Liver (tissue), 9 donors: Measurements from ENCODE around the gene PTPRN2. TPM values are rescaled to one million over a fixed set of nuclear protein-coding genes. Genes with fewer than 3 reads are reported as not detected.

Source experiments
- DNase-seq: peaks from one replicate; pipeline ENCODE4 v3.0.0-alpha.2; 2017; ENCODE audit warnings: low spot score
- H3K27ac ChIP-seq, 2 donors: one replicate each; pipeline ENCODE4 v1.7.0; 2013; ENCODE audit warnings: inconsistent platforms in 2 of 2, low read length in 2 of 2, control low read depth in 1 of 2, low read depth in 1 of 2, mild to moderate bottlenecking in 1 of 2
- H3K27me3 ChIP-seq, 4 donors: one replicate each; pipeline versions ENCODE4 v1.6.1 to v1.7.0; 2013; ENCODE audit warnings: low read length in 3 of 4, inconsistent platforms in 1 of 4, mild to moderate bottlenecking in 1 of 4, moderate library complexity in 1 of 4; ENCODE audit not compliant: control insufficient read depth in 4 of 4, insufficient read depth in 4 of 4
- H3K36me3 ChIP-seq, 4 donors: one replicate each; pipeline versions ENCODE4 v1.6.1 to v1.7.0; 2013; ENCODE audit warnings: low read length in 3 of 4, mild to moderate bottlenecking in 3 of 4, low read depth in 1 of 4, moderate library complexity in 1 of 4; ENCODE audit not compliant: control insufficient read depth in 4 of 4, insufficient read depth in 3 of 4
- H3K4me1 ChIP-seq, 4 donors: one replicate each; pipeline versions ENCODE4 v1.6.1 to v1.7.0; 2013; ENCODE audit warnings: low read length in 3 of 4, mild to moderate bottlenecking in 3 of 4, moderate library complexity in 1 of 4; ENCODE audit not compliant: control insufficient read depth in 4 of 4, insufficient read depth in 4 of 4
- H3K4me3 ChIP-seq, 3 donors: one replicate each; pipeline versions ENCODE4 v1.6.1 to v1.7.0; 2013; ENCODE audit warnings: low read length in 3 of 3, control low read depth in 1 of 3, low read depth in 1 of 3, mild to moderate bottlenecking in 1 of 3
- H3K9ac ChIP-seq, 2 donors: one replicate each; pipeline ENCODE4 v1.7.0; 2013; ENCODE audit warnings: low read length in 2 of 2, mild to moderate bottlenecking in 2 of 2, moderate library complexity in 2 of 2, control low read depth in 1 of 2, low read depth in 1 of 2
- H3K9me3 ChIP-seq, 4 donors: one replicate each; pipeline versions ENCODE4 v1.6.1 to v1.7.0; 2013; ENCODE audit warnings: low read length in 3 of 4; ENCODE audit not compliant: control insufficient read depth in 4 of 4
- ATF3 ChIP-seq: IDR thresholded peaks from 2 replicates; pipeline ENCODE4 v1.6.1; 2016; ENCODE audit warnings: antibody characterized with exemption
- EGR1 ChIP-seq, 2 donors: IDR thresholded peaks; 2 replicates each; pipeline ENCODE4 v1.6.1; 2016 to 2018; ENCODE audit warnings: antibody characterized with exemption in 2 of 2, low read depth in 2 of 2
- FOXA1 ChIP-seq: IDR thresholded peaks from 2 replicates; pipeline ENCODE4 v1.6.1; 2016; ENCODE audit warnings: antibody characterized with exemption
- GABPA ChIP-seq, 2 donors: IDR thresholded peaks in 1 of 2; conservative IDR thresholded peaks in 1 of 2; 2 replicates each; pipeline ENCODE4 v1.6.1; 2016; ENCODE audit warnings: antibody characterized with exemption in 2 of 2, mild to moderate bottlenecking in 1 of 2, moderate library complexity in 1 of 2
- HNF4A ChIP-seq, 2 donors: conservative IDR thresholded peaks; 2 replicates each; pipeline ENCODE4 v1.6.1; 2016; ENCODE audit warnings: antibody characterized with exemption in 2 of 2, mild to moderate bottlenecking in 2 of 2
- HNF4G ChIP-seq: IDR thresholded peaks from 2 replicates; pipeline ENCODE4 v1.6.1; 2016; ENCODE audit warnings: antibody characterized with exemption
- JUND ChIP-seq, 2 donors: IDR thresholded peaks; 2 replicates each; pipeline ENCODE4 v1.6.1; 2016; ENCODE audit warnings: antibody characterized with exemption in 2 of 2
- MAX ChIP-seq: IDR thresholded peaks from 2 replicates; pipeline ENCODE4 v1.6.1; 2016; ENCODE audit warnings: antibody characterized with exemption
- NR2F2 ChIP-seq: IDR thresholded peaks from 2 replicates; pipeline ENCODE4 v1.6.1; 2016; ENCODE audit warnings: antibody characterized with exemption
- RAD21 ChIP-seq, 2 donors: IDR thresholded peaks; 2 replicates each; pipeline ENCODE4 v1.6.1; 2016; ENCODE audit warnings: antibody characterized with exemption in 2 of 2, mild to moderate bottlenecking in 2 of 2
- REST ChIP-seq: IDR thresholded peaks from 2 replicates; pipeline ENCODE4 v1.6.1; 2016; ENCODE audit warnings: antibody characterized with exemption, mild to moderate bottlenecking
- RXRA ChIP-seq, 2 donors: IDR thresholded peaks; 2 replicates each; pipeline ENCODE4 v1.6.1; 2017 to 2018; ENCODE audit warnings: antibody characterized with exemption in 2 of 2, mild to moderate bottlenecking in 1 of 2
- TAF1 ChIP-seq: conservative IDR thresholded peaks from 2 replicates; pipeline ENCODE4 v1.6.1; 2016; ENCODE audit warnings: antibody characterized with exemption, mild to moderate bottlenecking
- YY1 ChIP-seq: IDR thresholded peaks from 2 replicates; pipeline ENCODE4 v1.6.1; 2016; ENCODE audit warnings: antibody characterized with exemption, mild to moderate bottlenecking
- WGBS: extraction: QIAGEN DNeasy Blood & Tissue Kit; methylation state at CpG from one replicate; pipeline ENCODE4 v1.1.7; 2013; 5-methylcytosine and 5-hydroxymethylcytosine counted together
- polyA plus RNA-seq, 2 donors: library from polyadenylated mRNA; stranded (reverse) in 1 of 2; unstranded in 1 of 2; fragments of 200-250 nt in 1 of 2; fragments of >200 nt in 1 of 2; fragmentation: Nextera tagmentation in 1 of 2; extraction: Ambion mirVana in 1 of 2; gene quantifications; one replicate each; pipeline versions ENCODE4 v1.2.1 to v1.2.3, GENCODE V29; 2013 to 2015
- total RNA-seq, 2 donors: library from RNA; depleted of rRNA; stranded (reverse); fragments of >200 nt; gene quantifications; one replicate each; pipeline ENCODE4 v1.2.3, GENCODE V29; 2014
- donor health status: healthy.
- donor health status: healthy.
- donor health status: healthy.
- donor health status: healthy.
- donor health status: healthy.

PTPRN2 gene
- total and polyA plus RNA-seq, 4 donors: 0.75 to 1.9 (median 1.1) TPM

- no peak for DNase-seq
- WGBS: 90% methylated on average over 11 of the region's 11 CpGs
- Histone ChIP-seq H3K4me1 (no peaks in the 10 kb centered on the region), H3K9ac (no peak overlapping the region), H3K4me3 (no peak overlapping the region), H3K9me3 (no peaks in the 10 kb centered on the region), H3K27ac (no peak overlapping the region), H3K36me3 (no peaks in the 10 kb centered on the region), H3K27me3 (peaks cover 0 to 4% (median 0%) of the 10 kb centered on the region in 4 donors)
- TF ChIP-seq ATF3 (no peak), HNF4G (no peak), MAX (no peak), NR2F2 (no peak)
Observed at GRCh38 chr7:157601530-157601929, 986.1 kb downstream of the PTPRN2 start.

- no peaks in the 10 kb centered on the region for H3K4me1 ChIP-seq
- no peaks in the 10 kb centered on the region for H3K36me3 ChIP-seq
- DNase-seq: no peak
- no peaks in the 10 kb centered on the region for H3K27me3 ChIP-seq
- no peak overlapping the region for H3K27ac ChIP-seq
- no peak for TF ChIP-seq GABPA (IDR thresholded peaks at IDR 0.05 in 1 of 2, conservative IDR thresholded peaks at IDR 0.05 in 1 of 2)
- no peak for TF ChIP-seq TAF1
- TF ChIP-seq REST: no peak
- no peak for TF ChIP-seq ATF3
- no peak for TF ChIP-seq YY1
- no peak for TF ChIP-seq JUND (IDR thresholded peaks at IDR 0.05)
- no peaks in the 10 kb centered on the region for H3K9me3 ChIP-seq
- no peak overlapping the region for H3K9ac ChIP-seq
- 85% methylated on average over 4 of the region's 4 CpGs for WGBS
- H3K4me3 ChIP-seq: no peak overlapping the region
Observed at GRCh38 chr7:157599491-157599890, 988.1 kb downstream of the PTPRN2 start.

GRCh38 chr7:157597562-157597961 lies 990.1 kb downstream of the PTPRN2 start:
- no peak overlapping the region for H3K27ac ChIP-seq
- TF ChIP-seq HNF4A (conservative IDR thresholded peaks at IDR 0.05) (no peak), MAX (no peak), FOXA1 (no peak), EGR1 (IDR thresholded peaks at IDR 0.05; ENCODE audit: low read depth in 2 of 2) (no peak), RXRA (IDR thresholded peaks at IDR 0.05) (no peak), RAD21 (IDR thresholded peaks at IDR 0.05) (no peak)
- no peaks in the 10 kb centered on the region for H3K36me3 ChIP-seq
- no peak overlapping the region for H3K9ac ChIP-seq
- no peaks in the 10 kb centered on the region for H3K27me3 ChIP-seq
- WGBS: 35% methylated on average over 7 of the region's 7 CpGs
- no peak for DNase-seq
- no peaks in the 10 kb centered on the region for H3K4me1 ChIP-seq
- no peaks in the 10 kb centered on the region for H3K9me3 ChIP-seq
- no peak overlapping the region for H3K4me3 ChIP-seq
